C4-2B (cell line): Measurements from ENCODE around the gene PDE6H.

ENCODE experiments used
- CTCF ChIP-seq: fragments of 450-650 bp; conservative IDR thresholded peaks from 2 replicates; pipeline ENCODE4 v1.5.1; 2017; ENCODE audit warnings: mild to moderate bottlenecking
- ZFX ChIP-seq: fragments of 450-650 bp; IDR thresholded peaks from 2 replicates; pipeline ENCODE4 v1.6.1; 2017

DNA sequence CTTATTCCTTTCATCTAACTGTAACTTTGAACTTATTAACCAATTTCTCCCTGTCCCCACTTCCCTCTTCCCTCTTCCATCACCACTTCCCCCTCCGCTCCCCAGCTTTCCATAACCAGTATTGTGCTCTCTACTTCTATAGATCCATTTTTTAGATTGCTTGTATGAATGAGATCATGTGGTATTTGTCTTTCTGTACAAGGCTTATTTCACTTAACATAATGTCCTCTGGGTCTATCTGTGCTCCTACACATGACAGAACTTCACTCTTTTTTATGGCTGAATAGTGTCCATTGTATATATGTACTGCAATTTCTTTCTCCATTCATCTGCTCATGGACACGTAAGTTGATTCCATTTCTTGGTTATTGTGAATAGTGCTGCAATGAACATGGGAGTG, 48.9 kb upstream of the PDE6H start:
- no peak for TF ChIP-seq CTCF
- no peak for TF ChIP-seq ZFX
